HG03575 (cell line): ENCODE data around the gene MYL5.
"Not testable (repeated sequence)": the region's sequence is repeated elsewhere in the genome, so short reads cannot be mapped to it uniquely, and the experiment has no call there.

Experiments
- ATAC-seq: cut with Tn5 transposase; IDR thresholded peaks from one replicate; pipeline ENCODE4 v1.9.1; 2021; ENCODE audit not compliant: unreplicated experiment, insufficient number of reproducible peaks, low FRiP score; ENCODE audit errors: extremely low read depth

MYL5 gene

GRCh38 chr4:680928-681645, 6.7 kb downstream of the MYL5 start:
- ATAC-seq = no peak

GRCh38 chr4:681736-682451, 7.6 kb downstream of the MYL5 start:
- no peak for ATAC-seq

- ATAC-seq = no peak
Observed at GRCh38 chr4:682490-683172, 8.3 kb downstream of the MYL5 start.

- no peak for ATAC-seq
Observed at GRCh38 chr4:683247-683897, 9.0 kb downstream of the MYL5 start.

- no peak for ATAC-seq
Observed at GRCh38 chr4:683982-684622, 9.8 kb downstream of the MYL5 start.

GRCh38 chr4:684623-685327, 10.4 kb downstream of the MYL5 start:
- no peak for ATAC-seq

- ATAC-seq = no peak
Observed at GRCh38 chr4:685679-686412, 11.5 kb downstream of the MYL5 start.

- no peak for ATAC-seq
Observed at GRCh38 chr4:686413-687040, 12.2 kb downstream of the MYL5 start.

- no peak for ATAC-seq
Observed at GRCh38 chr4:687048-687970, 13.0 kb downstream of the MYL5 start.

GRCh38 chr4:687971-688853, 13.9 kb downstream of the MYL5 start:
- ATAC-seq = no peak

- no peak for ATAC-seq
Observed at GRCh38 chr4:688854-689681, 14.7 kb downstream of the MYL5 start, which contains the start of gene SLC49A3. SLC49A3 (minus strand) TSS chr4:689151; CDS start chr4:689127, 24 bp downstream.

GRCh38 chr4:689723-690122, 15.4 kb downstream of the MYL5 start:
- ATAC-seq = no peak

- ATAC-seq = no peak
Observed at GRCh38 chr4:692771-693554, 18.6 kb downstream of the MYL5 start.

GRCh38 chr4:694341-694940, 20.1 kb downstream of the MYL5 start:
- ATAC-seq = not testable (repeated sequence)
